CD4-positive, alpha-beta T cell (primary cell): ENCODE measurements around the gene URGCP. TPM values are rescaled to one million over a fixed set of nuclear protein-coding genes. Genes with fewer than 3 reads are reported as not detected.
A peak's percentile ranks its signal among the peaks of the same experiment; 100 is the strongest.

ENCODE experiments used
- ATAC-seq: fragments of 200-7000 bp; cut with Tn5 transposase; one replicate; pipeline ENCODE4 v1.10.0; 2022; ENCODE audit warnings: mild to moderate bottlenecking; ENCODE audit not compliant: poor library complexity
- CTCF ChIA-PET: fragments of 350-600 bp; sonication (Branson Sonifier 250); formaldehyde crosslinking; loops from one replicate; lab custom pipeline; 2021; ENCODE audit warnings: antibody characterized with exemption, inconsistent platforms; lab: Charles Lee
- POLR2A ChIA-PET: fragments of 350-600 bp; sonication (Branson Sonifier 250); formaldehyde crosslinking; loops from one replicate; lab custom pipeline; 2021; ENCODE audit warnings: antibody characterized with exemption, inconsistent platforms; lab: Charles Lee
- DNase-seq, 14 experiments: peaks; one replicate each; pipeline ENCODE4 v3.0.0-alpha.2; 2013 to 2020; ENCODE audit warnings: mixed read lengths in 2 of 14
- H3K27ac ChIP-seq, 2 donors: one replicate each; pipeline versions ENCODE4 v1.5.1 to v1.7.0; 2013; ENCODE audit warnings: low read length in 2 of 2, low read depth in 1 of 2, mild to moderate bottlenecking in 1 of 2
- H3K27me3 ChIP-seq, 2 experiments: 1 replicate in 1 of 2; 2 replicates in 1 of 2; pipeline versions ENCODE4 v1.6.1 to v1.7.0; 2013; ENCODE audit warnings: low read length in 2 of 2, control low read depth in 1 of 2, mild to moderate bottlenecking in 1 of 2, moderate library complexity in 1 of 2; ENCODE audit not compliant: insufficient read depth in 2 of 2, control insufficient read depth in 1 of 2
- H3K36me3 ChIP-seq: one replicate; pipeline ENCODE4 v1.6.1; 2013; ENCODE audit warnings: low read length, control low read depth; ENCODE audit not compliant: insufficient read depth
- H3K4me1 ChIP-seq: one replicate; pipeline ENCODE4 v1.6.1; 2013; ENCODE audit warnings: low read length, control low read depth; ENCODE audit not compliant: insufficient read depth
- H3K4me3 ChIP-seq: one replicate; pipeline ENCODE4 v1.5.1; 2013; ENCODE audit warnings: mild to moderate bottlenecking, low read length, moderate library complexity
- H3K9me3 ChIP-seq, 2 experiments: 1 replicate in 1 of 2; 2 replicates in 1 of 2; pipeline versions ENCODE4 v1.6.1 to v1.7.0; 2013; ENCODE audit warnings: low read length in 2 of 2, mild to moderate bottlenecking in 2 of 2, control low read depth in 1 of 2, moderate library complexity in 1 of 2; ENCODE audit not compliant: control insufficient read depth in 1 of 2, insufficient read depth in 1 of 2
- H3K27ac Mint-ChIP-seq: one replicate; pipeline ENCODE4 v1.8.0; 2020; ENCODE audit warnings: mixed read lengths
- H3K27me3 Mint-ChIP-seq: one replicate; pipeline ENCODE4 v1.8.0; 2021; ENCODE audit warnings: mixed read lengths
- H3K36me3 Mint-ChIP-seq: one replicate; pipeline ENCODE4 v1.8.0; 2021; ENCODE audit warnings: low read depth, mixed read lengths
- H3K4me1 Mint-ChIP-seq: one replicate; pipeline ENCODE4 v1.8.0; 2021; ENCODE audit warnings: low read depth, mixed read lengths
- H3K4me3 Mint-ChIP-seq: one replicate; pipeline ENCODE4 v1.8.0; 2020; ENCODE audit warnings: mild to moderate bottlenecking, mixed read lengths
- H3K9me3 Mint-ChIP-seq: one replicate; pipeline ENCODE4 v1.8.0; 2020; ENCODE audit warnings: mixed read lengths
- intact Hi-C, 2 experiments: fragments of 100-400 bp; cut with DNase I in 1 of 2; cut with micrococcal nuclease in 1 of 2; formaldehyde crosslinking; loops; one replicate each; pipeline versions ENCODE4 v1.15.1 to v1.9.0; 2023 to 2025; cut with DNase I, micrococcal nuclease
- total RNA-seq, 174 experiments: library from RNA in 2 of 174; stranded (reverse) in 2 of 174; gene quantifications; one replicate each; pipeline ENCODE4 v1.2.3 and lab custom pipeline; 2021 to 2026
- TF ChIP-seq, protein P1 (sequence below): fragments of 200-600 bp; IDR thresholded peaks from one replicate; pipeline ENCODE4 v1.8.0; 2022; ENCODE audit warnings: antibody characterized with exemption, mild to moderate bottlenecking

URGCP gene
- total RNA-seq, 2 experiments from 2014 or later = 21.8 to 22.5 TPM

DNA sequence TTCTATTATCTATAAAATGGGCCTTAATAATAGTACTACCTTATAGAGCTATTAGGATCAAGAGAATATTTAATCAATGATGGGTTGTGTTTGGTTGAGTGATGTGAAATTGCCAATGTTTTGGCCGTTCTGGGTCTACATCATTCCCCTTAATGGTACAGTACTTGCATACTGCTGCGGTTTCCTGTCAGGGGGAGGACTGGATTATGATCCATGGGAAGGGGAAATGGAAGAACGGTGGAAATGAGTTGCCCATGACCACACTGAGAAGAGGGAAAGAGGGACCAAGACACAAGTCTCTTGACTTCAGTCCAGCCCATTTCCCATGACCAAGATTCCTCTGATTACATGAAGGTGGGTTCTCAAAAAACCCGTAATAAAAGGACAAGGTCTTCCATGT lies 36.1 kb downstream of the URGCP start:
- no peaks in the 10 kb centered on the region for H3K9me3 Mint-ChIP-seq
- TF ChIP-seq, protein P1, sequence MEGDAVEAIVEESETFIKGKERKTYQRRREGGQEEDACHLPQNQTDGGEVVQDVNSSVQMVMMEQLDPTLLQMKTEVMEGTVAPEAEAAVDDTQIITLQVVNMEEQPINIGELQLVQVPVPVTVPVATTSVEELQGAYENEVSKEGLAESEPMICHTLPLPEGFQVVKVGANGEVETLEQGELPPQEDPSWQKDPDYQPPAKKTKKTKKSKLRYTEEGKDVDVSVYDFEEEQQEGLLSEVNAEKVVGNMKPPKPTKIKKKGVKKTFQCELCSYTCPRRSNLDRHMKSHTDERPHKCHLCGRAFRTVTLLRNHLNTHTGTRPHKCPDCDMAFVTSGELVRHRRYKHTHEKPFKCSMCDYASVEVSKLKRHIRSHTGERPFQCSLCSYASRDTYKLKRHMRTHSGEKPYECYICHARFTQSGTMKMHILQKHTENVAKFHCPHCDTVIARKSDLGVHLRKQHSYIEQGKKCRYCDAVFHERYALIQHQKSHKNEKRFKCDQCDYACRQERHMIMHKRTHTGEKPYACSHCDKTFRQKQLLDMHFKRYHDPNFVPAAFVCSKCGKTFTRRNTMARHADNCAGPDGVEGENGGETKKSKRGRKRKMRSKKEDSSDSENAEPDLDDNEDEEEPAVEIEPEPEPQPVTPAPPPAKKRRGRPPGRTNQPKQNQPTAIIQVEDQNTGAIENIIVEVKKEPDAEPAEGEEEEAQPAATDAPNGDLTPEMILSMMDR = no peak
- H3K27me3 Mint-ChIP-seq = no peaks in the 10 kb centered on the region
- peak overlapping the region; percentile 92 for H3K4me3 Mint-ChIP-seq
- peak overlapping the region; percentile 90 for H3K27ac Mint-ChIP-seq
- Histone ChIP-seq H3K4me1 (peaks cover 20% of the 10 kb centered on the region), H3K4me3 (no peak overlapping the region), H3K9me3 (no peaks in the 10 kb centered on the region), H3K36me3 (peaks cover 22% of the 10 kb centered on the region), H3K27me3 (no peaks in the 10 kb centered on the region), H3K27ac (no peak overlapping the region)
- ChIA-PET CTCF (no interaction called here), POLR2A (interaction anchor here (1.5 to 1.8 kb wide), 2 partner anchors 56 to 620 kb away, joined by 6 to 17 read pairs; partner anchors contain the start of genes NUDCD3 and UBE2D4)
- peaks cover 46% of the 10 kb centered on the region for H3K36me3 Mint-ChIP-seq
- ATAC-seq (no peak), DNase-seq (peak in 1 of 14 experiments; percentile 11)
- peaks cover 26% of the 10 kb centered on the region for H3K4me1 Mint-ChIP-seq
- intact Hi-C loops = loop anchor here (2.0 to 10.0 kb wide), 2 partner anchors 56 to 254 kb away; partner anchors contain the start of genes UBE2D4 (in 2 of the 2) and POLD2 (in 1 of the 2)

DNA sequence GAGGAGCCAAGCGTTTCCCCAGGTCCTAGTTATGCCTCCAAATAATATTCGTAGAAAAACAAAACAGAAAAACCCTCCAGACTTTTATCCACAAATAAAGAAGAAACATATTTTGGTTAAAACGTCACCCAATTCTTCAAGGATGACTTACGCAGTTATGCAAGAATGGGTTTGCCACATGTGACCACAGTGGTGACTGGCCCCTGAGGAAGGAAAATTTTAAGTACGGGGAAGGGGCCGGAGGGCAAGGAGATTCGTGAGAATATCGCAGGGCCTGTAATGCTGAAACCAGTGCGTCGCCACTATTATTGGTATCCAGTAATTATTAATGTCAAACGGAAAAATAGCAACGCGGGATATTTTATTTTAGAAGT lies 36.5 kb downstream of the URGCP start:
- DNase-seq (peak in 3 of 14 experiments; percentile 23 to 77 (median 72)), ATAC-seq (peak; percentile 2)
- H3K27me3 ChIP-seq = no peaks in the 10 kb centered on the region
- H3K4me3 Mint-ChIP-seq = peak overlapping the region; percentile 92
- peak overlapping the region; percentile 58 to 68 for H3K27ac ChIP-seq
- H3K9me3 Mint-ChIP-seq = no peaks in the 10 kb centered on the region
- intact Hi-C loops = loop anchor here (2.0 to 10.0 kb wide), 3 partner anchors 37 to 255 kb away; partner anchors contain the start of genes UBE2D4 (in 2 of the 2), POLD2 (in 1 of the 2) and URGCP (in 1 of the 2)
- H3K4me1 ChIP-seq = peaks cover 20% of the 10 kb centered on the region
- peaks cover 46% of the 10 kb centered on the region for H3K36me3 Mint-ChIP-seq
- no peaks in the 10 kb centered on the region for H3K9me3 ChIP-seq
- peak overlapping the region; percentile 90 for H3K27ac Mint-ChIP-seq
- CTCF ChIA-PET = interaction anchor here (0.6 to 1.1 kb wide), 2 partner anchors 31 to 287 kb away, joined by 3 to 4 read pairs; partner anchors contain the start of gene STK17A
- peak overlapping the region; percentile 70 for H3K4me3 ChIP-seq
- peaks cover 23% of the 10 kb centered on the region for H3K36me3 ChIP-seq
- H3K27me3 Mint-ChIP-seq = no peaks in the 10 kb centered on the region
- POLR2A ChIA-PET = interaction anchor here (0.6 to 1.8 kb wide), 16 partner anchors 9 to 1015 kb away, joined by 3 to 17 read pairs (median 3); partner anchors contain the start of genes BLVRA, DBNL, DDX56 and MRPL32
- TF ChIP-seq, protein P1 = no peak
- peaks cover 26% of the 10 kb centered on the region for H3K4me1 Mint-ChIP-seq

DNA sequence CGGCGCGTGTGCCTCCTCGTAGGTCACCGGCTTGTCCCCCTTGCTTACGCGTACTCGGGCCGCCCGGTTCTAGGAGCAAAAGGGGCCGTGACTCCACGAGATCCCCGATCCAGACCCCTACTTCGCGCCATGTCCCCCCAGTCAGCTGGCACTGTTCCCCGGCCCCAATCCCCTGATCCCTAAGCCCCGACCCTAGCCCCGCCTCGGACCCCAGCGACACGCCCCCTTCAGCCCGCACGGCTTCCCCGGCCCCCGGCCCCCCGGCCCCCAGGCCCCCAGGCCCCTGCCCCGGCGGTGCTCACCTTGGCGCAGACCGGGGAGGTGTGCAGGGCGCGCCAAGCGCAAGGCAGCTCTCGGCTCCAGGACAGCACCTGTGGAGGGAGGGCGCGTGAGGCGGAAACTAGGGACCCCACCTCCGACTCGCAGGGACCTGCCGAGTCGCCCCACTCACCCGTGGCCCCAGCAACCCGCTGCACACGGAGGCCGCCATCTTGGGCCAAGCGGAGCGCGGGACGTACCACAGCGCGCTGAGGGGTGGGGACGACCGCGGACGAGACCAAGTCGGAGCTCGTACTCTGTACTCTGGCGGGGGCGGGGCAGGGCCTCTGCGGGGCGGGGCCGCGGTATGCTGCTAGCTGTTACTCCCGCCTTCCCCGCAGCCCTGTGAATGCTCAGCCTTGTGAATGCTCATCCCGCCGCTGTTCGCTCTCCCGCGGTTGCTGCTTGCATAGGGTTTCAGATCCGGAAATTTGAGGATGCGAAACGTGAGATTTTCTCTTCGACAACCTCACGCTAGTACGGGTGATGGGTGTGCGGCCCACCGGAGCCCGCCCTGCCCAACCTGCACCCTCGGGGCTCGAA lies 37.2 kb downstream of the URGCP start, which contains the start of gene MRPS24:
MRPS24 (minus strand) TSS at position 512 of the 861 bp plus-strand sequence; CDS start at position 490, 22 bp downstream.
- peaks cover 20% of the 10 kb centered on the region for H3K4me1 ChIP-seq
- no peaks in the 10 kb centered on the region for H3K27me3 ChIP-seq
- no peaks in the 10 kb centered on the region for H3K9me3 Mint-ChIP-seq
- POLR2A ChIA-PET = interaction anchor here (0.6 to 1.8 kb wide), 17 partner anchors 9 to 1016 kb away, joined by 3 to 17 read pairs (median 3); partner anchors contain the start of genes BLVRA, DBNL, DDX56 and MRPL32
- H3K27me3 Mint-ChIP-seq = no peaks in the 10 kb centered on the region
- H3K9me3 ChIP-seq = no peaks in the 10 kb centered on the region
- peak; percentile 92 to 99 (median 95) for DNase-seq
- H3K36me3 Mint-ChIP-seq = peaks cover 46% of the 10 kb centered on the region
- peaks cover 23% of the 10 kb centered on the region for H3K36me3 ChIP-seq
- TF ChIP-seq, protein P1 = no peak
- CTCF ChIA-PET = interaction anchor here (0.6 to 1.1 kb wide), 2 partner anchors 30 to 287 kb away, joined by 3 to 4 read pairs; partner anchors contain the start of gene STK17A
- H3K27ac Mint-ChIP-seq = peak within 1 kb of the TSS; percentile 90
- intact Hi-C loops = loop anchor here in 1 of 2 experiments (5.0 kb wide), 1 partner anchor 38 kb away; the partner anchor contains the start of gene URGCP
- peaks cover 26% of the 10 kb centered on the region for H3K4me1 Mint-ChIP-seq
- peak; percentile 98 for ATAC-seq
- H3K4me3 ChIP-seq = peak within 1 kb of the TSS; percentile 70
- peak within 1 kb of the TSS; percentile 92 for H3K4me3 Mint-ChIP-seq
- H3K27ac ChIP-seq = peak within 1 kb of the TSS; percentile 58 to 68
